Sigmoid colon (tissue), 4 donors: ENCODE data around the gene HSD11B2.

Experiments used
- EP300 ChIP-seq, 4 donors: sonication (generic); formaldehyde crosslinking; IDR thresholded peaks; one replicate each; pipeline ENCODE4 v1.6.1; 2017; ENCODE audit warnings: antibody characterized with exemption in 4 of 4
- POLR2AphosphoS5 ChIP-seq, 4 donors: sonication (generic); formaldehyde crosslinking; IDR thresholded peaks; one replicate each; pipeline ENCODE4 v1.6.1; 2017; ENCODE audit warnings: antibody characterized with exemption in 4 of 4
- TF ChIP-seq, protein P1 (sequence below), 4 experiments: fragments of 450-650 bp in 3 of 4; fragments of 200-600 bp in 1 of 4; IDR thresholded peaks; one replicate each; pipeline ENCODE4 v1.5.1; 2016 to 2019; ENCODE audit warnings: antibody characterized with exemption in 4 of 4, mild to moderate bottlenecking in 3 of 4, moderate library complexity in 2 of 4

DNA sequence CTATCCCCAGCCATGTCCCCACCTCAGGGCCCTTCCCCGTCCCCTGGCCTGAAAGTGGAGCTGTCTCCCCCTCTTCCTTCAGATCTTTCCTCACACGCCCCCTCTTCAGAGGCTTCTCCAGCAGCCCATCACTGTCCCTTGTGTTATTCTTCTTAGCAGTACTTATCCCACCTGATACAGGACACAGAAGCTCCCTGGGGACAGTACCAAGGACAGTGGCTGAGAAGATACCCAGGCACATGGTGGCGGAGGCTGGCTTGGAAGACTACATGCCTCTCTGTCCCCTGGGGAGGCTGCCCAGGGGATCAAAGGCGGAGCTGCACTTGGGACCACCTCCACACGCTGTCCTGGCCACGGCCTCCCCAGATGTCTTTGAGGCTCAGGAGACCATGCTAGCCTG, 23.9 kb downstream of the HSD11B2 start:
- TF ChIP-seq EP300 (IDR thresholded peaks at IDR 0.05) (no peak), POLR2AphosphoS5 (IDR thresholded peaks at IDR 0.05) (no peak)
- TF ChIP-seq, protein P1, sequence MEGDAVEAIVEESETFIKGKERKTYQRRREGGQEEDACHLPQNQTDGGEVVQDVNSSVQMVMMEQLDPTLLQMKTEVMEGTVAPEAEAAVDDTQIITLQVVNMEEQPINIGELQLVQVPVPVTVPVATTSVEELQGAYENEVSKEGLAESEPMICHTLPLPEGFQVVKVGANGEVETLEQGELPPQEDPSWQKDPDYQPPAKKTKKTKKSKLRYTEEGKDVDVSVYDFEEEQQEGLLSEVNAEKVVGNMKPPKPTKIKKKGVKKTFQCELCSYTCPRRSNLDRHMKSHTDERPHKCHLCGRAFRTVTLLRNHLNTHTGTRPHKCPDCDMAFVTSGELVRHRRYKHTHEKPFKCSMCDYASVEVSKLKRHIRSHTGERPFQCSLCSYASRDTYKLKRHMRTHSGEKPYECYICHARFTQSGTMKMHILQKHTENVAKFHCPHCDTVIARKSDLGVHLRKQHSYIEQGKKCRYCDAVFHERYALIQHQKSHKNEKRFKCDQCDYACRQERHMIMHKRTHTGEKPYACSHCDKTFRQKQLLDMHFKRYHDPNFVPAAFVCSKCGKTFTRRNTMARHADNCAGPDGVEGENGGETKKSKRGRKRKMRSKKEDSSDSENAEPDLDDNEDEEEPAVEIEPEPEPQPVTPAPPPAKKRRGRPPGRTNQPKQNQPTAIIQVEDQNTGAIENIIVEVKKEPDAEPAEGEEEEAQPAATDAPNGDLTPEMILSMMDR (IDR thresholded peaks at IDR 0.05) = no peak
